H1 (cell line): Measurements from ENCODE around the gene CDK4.

Source experiments
- CEBPB ChIP-seq: IDR thresholded peaks from 2 replicates; pipeline ENCODE4 v1.6.1; 2012; ENCODE audit warnings: low read depth, low read length
- CTCF ChIP-seq, 3 experiments: IDR thresholded peaks; 1 replicate in 2 of 3; 2 replicates in 1 of 3; pipeline versions ENCODE4 v1.5.1 to v1.6.1; 2011; ENCODE audit warnings: low read length in 3 of 3, mild to moderate bottlenecking in 3 of 3, inconsistent platforms in 2 of 3, low read depth in 1 of 3, moderate library complexity in 1 of 3; ENCODE audit not compliant: insufficient read depth in 1 of 3; ENCODE audit errors: control extremely low read depth in 1 of 3
- KDM5A ChIP-seq: fragments of 200-600 bp; IDR thresholded peaks from 2 replicates; pipeline ENCODE4 v1.7.1; 2012; ENCODE audit warnings: mild to moderate bottlenecking, low read length, inconsistent platforms, mixed read lengths
- POLR2A ChIP-seq, 2 experiments: IDR thresholded peaks; 1 replicate in 1 of 2; 2 replicates in 1 of 2; pipeline ENCODE4 v1.6.1; 2011; ENCODE audit warnings: low read depth in 2 of 2, low read length in 2 of 2, mild to moderate bottlenecking in 2 of 2; ENCODE audit errors: control extremely low read depth in 1 of 2
- SP2 ChIP-seq: IDR thresholded peaks from 2 replicates; pipeline ENCODE4 v1.6.1; 2012; ENCODE audit warnings: mild to moderate bottlenecking, low read length, inconsistent platforms
- TF ChIP-seq, protein P1 (sequence below): IDR thresholded peaks from 2 replicates; pipeline ENCODE4 v1.6.1; 2011; ENCODE audit warnings: low read depth, mild to moderate bottlenecking, low read length; ENCODE audit not compliant: insufficient read depth
- TF ChIP-seq, protein P2 (sequence below): IDR thresholded peaks from 2 replicates; pipeline ENCODE4 v1.6.1; 2011; ENCODE audit warnings: low read length, improper control_type of control experiment

DNA sequence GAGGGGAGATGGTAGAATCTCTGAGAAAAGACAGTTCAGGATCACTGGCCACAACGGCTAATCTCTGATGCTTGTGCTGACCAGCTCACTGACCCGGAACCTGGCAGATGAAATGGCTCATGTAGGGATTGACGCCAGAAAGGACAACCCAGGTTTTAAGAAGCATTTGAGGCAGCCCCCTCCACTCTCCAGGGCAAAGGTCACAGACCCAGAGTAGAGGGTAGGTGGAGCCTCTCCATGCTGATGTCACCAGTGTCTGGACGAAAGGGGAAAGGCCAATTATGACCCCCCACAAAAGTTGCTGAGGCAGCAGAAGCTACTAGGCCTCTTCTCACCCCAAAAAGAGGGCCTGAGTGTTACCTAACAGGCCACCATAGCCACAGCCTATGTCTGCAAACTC lies 18.6 kb upstream of the CDK4 start:
- TF ChIP-seq CEBPB = no peak
- TF ChIP-seq KDM5A = no peak
- TF ChIP-seq SP2 = no peak
- TF ChIP-seq, protein P1, sequence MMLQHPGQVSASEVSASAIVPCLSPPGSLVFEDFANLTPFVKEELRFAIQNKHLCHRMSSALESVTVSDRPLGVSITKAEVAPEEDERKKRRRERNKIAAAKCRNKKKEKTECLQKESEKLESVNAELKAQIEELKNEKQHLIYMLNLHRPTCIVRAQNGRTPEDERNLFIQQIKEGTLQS = no peak
- TF ChIP-seq POLR2A (IDR thresholded peaks at IDR 0.05; ENCODE audit: control extremely low read depth in 1 of 2, low read depth in 2 of 2, low read length in 2 of 2) = no peak
- no peak for TF ChIP-seq CTCF (IDR thresholded peaks at IDR 0.05; ENCODE audit: control extremely low read depth in 1 of 3, insufficient read depth in 1 of 3, low read depth in 1 of 3, low read length in 3 of 3)
- TF ChIP-seq, protein P2, sequence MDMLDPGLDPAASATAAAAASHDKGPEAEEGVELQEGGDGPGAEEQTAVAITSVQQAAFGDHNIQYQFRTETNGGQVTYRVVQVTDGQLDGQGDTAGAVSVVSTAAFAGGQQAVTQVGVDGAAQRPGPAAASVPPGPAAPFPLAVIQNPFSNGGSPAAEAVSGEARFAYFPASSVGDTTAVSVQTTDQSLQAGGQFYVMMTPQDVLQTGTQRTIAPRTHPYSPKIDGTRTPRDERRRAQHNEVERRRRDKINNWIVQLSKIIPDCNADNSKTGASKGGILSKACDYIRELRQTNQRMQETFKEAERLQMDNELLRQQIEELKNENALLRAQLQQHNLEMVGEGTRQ = no peak
